ENCODE measurements around the gene LUC7L. TPM values are rescaled to one million over a fixed set of nuclear protein-coding genes. Genes with fewer than 3 reads are reported as not detected.
"Not testable (repeated sequence)": the region's sequence is repeated elsewhere in the genome, so short reads cannot be mapped to it uniquely, and the experiment has no call there.

The LUC7L gene
- total RNA-seq, 4 donors from 2014 or later = 38.4 to 111 (median 43.5) TPM

- WGBS, 2 donors = 65 to 69% methylated on average over 11 of the region's 11 CpGs
- intact Hi-C loops (cut with DNase I; ENCODE audit: low total_unique reads) = no loop called here
- TF ChIP-seq POLR2A (IDR thresholded peaks at IDR 0.05) = no peak
- no peak for TF ChIP-seq CTCF (IDR thresholded peaks at IDR 0.05)
Observed at GRCh38 chr16:177981-178667, 51.1 kb downstream of the LUC7L start.

GRCh38 chr16:177394-177822 is 51.8 kb downstream of the LUC7L start:
- no peak overlapping the region for H3K4me3 ChIP-seq (ENCODE audit: low read depth, poor library complexity, severe bottlenecking)
- intact Hi-C loops (cut with DNase I; ENCODE audit: low total_unique reads) = no loop called here
- TF ChIP-seq CTCF (IDR thresholded peaks at IDR 0.05) = no peak
- TF ChIP-seq POLR2A (IDR thresholded peaks at IDR 0.05) = no peak
- no peak for DNase-seq (ENCODE audit: low spot score in 2 of 2)
- WGBS, 2 donors = 4 to 5% methylated on average over 13 of the region's 13 CpGs

More at GRCh38 chr16:177981-178667, 51.1 kb downstream of the LUC7L start:
- no peak for DNase-seq (ENCODE audit: low spot score in 2 of 2)
- no peak overlapping the region for H3K4me3 ChIP-seq (ENCODE audit: low read depth, poor library complexity, severe bottlenecking)

GRCh38 chr16:176477-177382 is 52.5 kb downstream of the LUC7L start, which contains the start of gene HBA1:
Gene HBA1, plus strand, starts transcription at chr16:176680. Its CDS starts 37 bp downstream, at chr16:176717.
- H3K4me3 ChIP-seq (ENCODE audit: low read depth, poor library complexity, severe bottlenecking); DNase-seq (ENCODE audit: low spot score in 2 of 2); intact Hi-C loops (cut with DNase I; ENCODE audit: low total_unique reads): not testable (repeated sequence)
- 13% methylated on average over 6 to 11 of the region's 88 CpGs for WGBS, 2 donors

- intact Hi-C loops (cut with DNase I; ENCODE audit: low total_unique reads); DNase-seq (ENCODE audit: low spot score in 2 of 2); H3K4me3 ChIP-seq (ENCODE audit: low read depth, poor library complexity, severe bottlenecking): not testable (repeated sequence)
- WGBS, 2 donors = no CpG with 5 or more reads among the region's 39 CpGs
Observed at GRCh38 chr16:176006-176405, 53.2 kb downstream of the LUC7L start.

GRCh38 chr16:175011-175949 is 54.0 kb downstream of the LUC7L start:
- intact Hi-C loops (cut with DNase I; ENCODE audit: low total_unique reads) = no loop called here
- DNase-seq (ENCODE audit: low spot score in 2 of 2) = no peak
- no peak overlapping the region for H3K4me3 ChIP-seq (ENCODE audit: low read depth, poor library complexity, severe bottlenecking)
- TF ChIP-seq CTCF (IDR thresholded peaks at IDR 0.05) (no peak), POLR2A (IDR thresholded peaks at IDR 0.05) (no peak)
- WGBS, 2 donors = 23 to 26% methylated on average over 8 of the region's 8 CpGs

- 13 to 18% methylated on average over 5 to 8 of the region's 13 CpGs for WGBS, 2 donors
Observed at GRCh38 chr16:173928-174769, 55.1 kb downstream of the LUC7L start.

GRCh38 chr16:173211-173854 is 55.9 kb downstream of the LUC7L start:
- intact Hi-C loops (cut with DNase I; ENCODE audit: low total_unique reads); DNase-seq (ENCODE audit: low spot score in 2 of 2); H3K4me3 ChIP-seq (ENCODE audit: low read depth, poor library complexity, severe bottlenecking): not testable (repeated sequence)
- WGBS, 2 donors = 8% methylated on average over 11 to 18 of the region's 44 CpGs

More at GRCh38 chr16:173928-174769, 55.1 kb downstream of the LUC7L start:
- intact Hi-C loops (cut with DNase I; ENCODE audit: low total_unique reads); H3K4me3 ChIP-seq (ENCODE audit: low read depth, poor library complexity, severe bottlenecking); DNase-seq (ENCODE audit: low spot score in 2 of 2): not testable (repeated sequence)

- WGBS, 2 donors = no CpG with 5 or more reads among the region's 74 CpGs
- intact Hi-C loops (cut with DNase I; ENCODE audit: low total_unique reads); DNase-seq (ENCODE audit: low spot score in 2 of 2); H3K4me3 ChIP-seq (ENCODE audit: low read depth, poor library complexity, severe bottlenecking): not testable (repeated sequence)
Observed at GRCh38 chr16:172374-172941, 56.8 kb downstream of the LUC7L start, which contains the start of gene HBA2. Gene HBA2, plus strand, starts transcription at chr16:172876. Its CDS starts 37 bp downstream, at chr16:172913.

All from lower leg skin (tissue), 4 donors.